ENCODE data around the gene TCAP. TPM values are rescaled to one million over a fixed set of nuclear protein-coding genes. Genes with fewer than 3 reads are reported as not detected.
A peak's percentile ranks its signal among the peaks of the same experiment; 100 is the strongest.

The TCAP gene, protein sequence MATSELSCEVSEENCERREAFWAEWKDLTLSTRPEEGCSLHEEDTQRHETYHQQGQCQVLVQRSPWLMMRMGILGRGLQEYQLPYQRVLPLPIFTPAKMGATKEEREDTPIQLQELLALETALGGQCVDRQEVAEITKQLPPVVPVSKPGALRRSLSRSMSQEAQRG
- total RNA-seq: 0.83 and 1.0 TPM in 2 replicates

DNA sequence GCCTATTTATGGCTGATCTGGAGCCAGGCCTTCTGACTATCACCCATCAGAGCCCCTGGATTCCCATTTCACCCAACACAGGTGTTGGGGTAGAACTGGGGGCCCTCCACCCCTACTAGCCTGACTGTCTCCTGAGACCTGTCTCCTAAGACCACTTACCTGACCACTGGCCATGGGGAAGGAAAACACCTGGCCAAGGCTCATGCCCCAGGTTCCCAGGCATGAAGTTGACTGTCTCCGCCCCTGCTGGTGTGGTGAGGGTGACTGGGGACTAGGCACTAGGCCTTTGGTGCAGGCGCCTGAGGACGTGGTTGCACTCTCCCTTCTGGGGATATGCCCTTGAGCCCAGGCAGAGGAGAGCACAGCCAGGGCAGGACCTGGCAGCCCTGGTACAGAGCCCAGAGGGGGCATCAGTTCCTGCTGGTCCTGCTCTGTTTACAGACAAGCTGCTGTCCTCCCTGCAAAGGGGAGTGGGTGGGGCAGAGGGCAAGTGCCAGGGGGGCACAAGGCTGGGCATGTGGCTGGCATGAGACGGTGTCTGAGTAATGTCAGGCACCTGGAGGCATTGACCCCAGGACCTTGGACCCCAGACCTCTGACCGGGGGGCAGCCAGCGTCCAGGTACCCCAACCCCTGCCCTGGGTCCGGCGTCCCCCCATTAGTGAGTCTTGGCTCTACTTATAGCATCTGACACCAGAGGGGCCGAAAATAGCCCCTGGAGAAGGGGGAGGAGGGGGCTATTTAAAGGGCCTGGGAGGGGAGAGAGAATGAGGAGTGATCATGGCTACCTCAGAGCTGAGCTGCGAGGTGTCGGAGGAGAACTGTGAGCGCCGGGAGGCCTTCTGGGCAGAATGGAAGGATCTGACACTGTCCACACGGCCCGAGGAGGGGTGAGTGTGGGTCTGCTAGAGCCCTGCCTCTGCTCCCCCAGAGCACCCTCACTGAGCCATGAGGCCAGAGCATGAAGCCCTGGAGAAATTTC lies at the start of gene TCAP:
TSS of gene TCAP (plus strand) at position 769 of the 981 bp plus-strand sequence. CDS start at position 780, 11 bp downstream.
- DNase-seq: no peak
- intact Hi-C loops (cut with micrococcal nuclease): no loop called here
- peaks cover 7% of the 10 kb centered on the region for H3K36me3 Mint-ChIP-seq (ENCODE audit: low read depth)
- H3K27me3 Mint-ChIP-seq: peaks cover 25% of the 10 kb centered on the region
- H3K9me3 Mint-ChIP-seq: no peaks in the 10 kb centered on the region
- no peak within 1 kb of the TSS for H3K4me3 Mint-ChIP-seq
- peaks cover 4% of the 10 kb centered on the region for H3K4me1 Mint-ChIP-seq
- H3K27ac Mint-ChIP-seq: peak within 1 kb of the TSS; percentile 15

- H3K4me1 Mint-ChIP-seq: no peaks in the 10 kb centered on the region
- H3K36me3 Mint-ChIP-seq (ENCODE audit: low read depth): no peaks in the 10 kb centered on the region
- no peak overlapping the region for H3K4me3 Mint-ChIP-seq
- H3K27ac Mint-ChIP-seq: no peak overlapping the region
- DNase-seq: no peak
- peaks cover 65% of the 10 kb centered on the region for H3K27me3 Mint-ChIP-seq
- H3K9me3 Mint-ChIP-seq: no peaks in the 10 kb centered on the region
- intact Hi-C loops (cut with micrococcal nuclease): no loop called here
These were observed 49.7 kb upstream of the TCAP start for GRCh38 chr17:39615434-39615833.

- Mint-ChIP-seq H3K4me1 (peaks cover 3% of the 10 kb centered on the region), H3K27me3 (peaks cover 59% of the 10 kb centered on the region), H3K27ac (no peak overlapping the region), H3K4me3 (peak overlapping the region; percentile 62), H3K36me3 (ENCODE audit: low read depth) (no peaks in the 10 kb centered on the region), H3K9me3 (no peaks in the 10 kb centered on the region)
- intact Hi-C loops (cut with micrococcal nuclease): loop anchor here (1.0 kb wide), 1 partner anchor 137 kb away; no protein-coding TSS in a partner anchor
- DNase-seq: no peak
These were observed 48.1 kb upstream of the TCAP start for GRCh38 chr17:39617100-39617445.

DNA sequence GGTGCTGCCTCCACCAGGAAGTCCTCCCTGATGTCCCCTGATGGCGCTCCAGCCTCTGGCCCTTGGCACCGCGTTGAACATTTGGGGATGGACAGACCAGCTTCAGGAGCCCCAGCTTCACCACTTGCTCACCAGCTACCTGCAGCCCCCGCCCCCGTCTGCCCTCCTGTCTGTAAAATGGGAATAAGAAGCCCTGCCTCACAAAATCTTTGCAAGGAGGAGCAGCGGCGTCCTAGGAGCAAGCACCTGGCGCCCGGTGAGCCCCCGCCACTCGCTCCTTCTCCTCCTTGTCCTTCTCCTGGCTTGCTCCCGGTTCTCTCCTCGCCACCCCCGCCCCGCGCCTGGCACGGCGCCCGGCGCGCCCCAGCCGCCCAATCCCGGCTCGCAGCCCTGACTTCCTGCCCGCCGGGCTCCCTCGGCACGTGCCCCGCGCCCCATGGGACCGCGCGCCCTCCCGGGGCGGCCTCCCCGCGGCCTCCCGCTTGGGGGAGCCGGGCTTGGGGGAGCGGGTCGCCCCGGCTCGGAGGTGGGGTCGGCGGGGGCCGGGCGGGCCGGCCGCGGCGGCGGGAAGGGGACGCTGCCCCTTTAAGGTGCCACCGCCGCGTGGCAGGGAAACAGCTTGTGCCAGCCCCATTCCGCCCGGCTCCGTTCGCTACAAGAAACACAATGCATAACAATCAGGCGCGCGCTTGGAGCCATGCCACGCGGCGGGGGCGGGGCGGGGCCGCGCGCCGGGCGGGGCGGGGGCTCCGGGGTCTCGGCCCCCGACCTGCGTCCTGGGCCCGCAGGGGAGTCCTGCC lies 47.5 kb upstream of the TCAP start:
- Mint-ChIP-seq H3K36me3 (ENCODE audit: low read depth) (no peaks in the 10 kb centered on the region), H3K9me3 (no peaks in the 10 kb centered on the region), H3K4me1 (peaks cover 7% of the 10 kb centered on the region), H3K27me3 (peaks cover 59% of the 10 kb centered on the region), H3K27ac (no peak overlapping the region), H3K4me3 (peak overlapping the region; percentile 73)
- intact Hi-C loops (cut with micrococcal nuclease): loop anchor here (1.0 kb wide), 1 partner anchor 137 kb away; no protein-coding TSS in a partner anchor
- DNase-seq: peak; percentile 75

DNA sequence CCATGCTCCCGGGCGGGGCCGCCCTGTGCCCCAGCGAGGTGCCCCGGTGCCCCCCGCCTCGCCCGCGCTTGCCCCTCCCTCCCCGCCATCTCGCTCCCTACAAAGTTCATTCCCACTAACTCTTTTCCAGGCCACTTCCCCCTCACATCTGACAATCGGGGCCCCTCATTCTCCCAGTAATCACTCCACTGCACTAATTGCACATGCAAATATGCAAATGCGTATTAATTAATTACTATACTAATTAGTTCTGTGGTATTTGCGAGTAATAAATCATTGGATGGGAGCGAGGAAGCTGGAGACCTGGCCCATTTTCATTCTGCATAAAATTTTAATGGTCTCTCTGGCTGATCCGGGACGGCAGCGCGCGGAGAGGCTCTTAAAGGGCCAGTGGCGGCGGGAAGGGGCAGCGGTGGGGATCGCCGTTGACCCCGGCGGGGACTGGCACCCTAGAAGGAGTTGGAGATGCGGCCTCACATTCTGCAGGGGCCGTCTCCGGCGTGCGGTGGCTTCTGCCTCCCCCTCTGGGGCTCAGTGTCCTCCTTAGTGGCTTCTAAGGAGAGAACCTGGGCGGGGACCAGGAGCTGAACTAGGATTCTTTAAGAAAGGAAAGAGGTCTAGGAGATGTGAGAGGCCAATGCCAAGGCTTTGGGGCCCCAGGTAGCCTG lies 46.8 kb upstream of the TCAP start:
- Mint-ChIP-seq H3K27me3 (peaks cover 54% of the 10 kb centered on the region), H3K4me3 (peak overlapping the region; percentile 73), H3K9me3 (no peaks in the 10 kb centered on the region), H3K4me1 (peaks cover 11% of the 10 kb centered on the region), H3K27ac (peak overlapping the region; percentile 58), H3K36me3 (ENCODE audit: low read depth) (no peaks in the 10 kb centered on the region)
- no peak for DNase-seq
- intact Hi-C loops (cut with micrococcal nuclease): no loop called here

- Mint-ChIP-seq H3K9me3 (no peaks in the 10 kb centered on the region), H3K4me3 (no peak overlapping the region)
These were observed 46.0 kb upstream of the TCAP start for GRCh38 chr17:39618956-39619785.

DNA sequence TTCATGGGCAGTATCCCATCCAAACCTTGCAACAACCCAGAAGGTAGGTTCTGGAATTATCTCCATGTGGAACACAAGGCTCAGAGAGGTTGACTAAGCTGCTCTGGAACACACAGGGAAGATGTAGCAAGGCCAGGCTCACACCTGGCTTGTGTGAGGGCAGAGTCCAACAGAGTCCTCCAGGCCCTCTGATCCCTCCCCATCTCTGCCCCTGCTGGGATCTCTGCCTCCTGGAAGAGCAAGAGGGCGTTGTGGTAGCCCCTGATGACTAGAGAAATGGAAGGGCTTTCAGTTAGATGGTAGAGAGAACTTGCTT lies 45.4 kb upstream of the TCAP start:
- Mint-ChIP-seq H3K27ac (no peak overlapping the region), H3K27me3 (peaks cover 56% of the 10 kb centered on the region), H3K4me3 (no peak overlapping the region), H3K4me1 (peaks cover 13% of the 10 kb centered on the region), H3K36me3 (ENCODE audit: low read depth) (no peaks in the 10 kb centered on the region), H3K9me3 (no peaks in the 10 kb centered on the region)
- no peak for DNase-seq
- intact Hi-C loops (cut with micrococcal nuclease): loop anchor here (5.0 kb wide), 1 partner anchor 243 kb away; the partner anchor contains the start of gene IKZF3

More at GRCh38 chr17:39618956-39619785, 46.0 kb upstream of the TCAP start:
- peaks cover 57% of the 10 kb centered on the region for H3K27me3 Mint-ChIP-seq
- intact Hi-C loops (cut with micrococcal nuclease): no loop called here
- no peak for DNase-seq
- H3K27ac Mint-ChIP-seq: no peak overlapping the region
- no peaks in the 10 kb centered on the region for H3K36me3 Mint-ChIP-seq (ENCODE audit: low read depth)
- peaks cover 13% of the 10 kb centered on the region for H3K4me1 Mint-ChIP-seq

DNA sequence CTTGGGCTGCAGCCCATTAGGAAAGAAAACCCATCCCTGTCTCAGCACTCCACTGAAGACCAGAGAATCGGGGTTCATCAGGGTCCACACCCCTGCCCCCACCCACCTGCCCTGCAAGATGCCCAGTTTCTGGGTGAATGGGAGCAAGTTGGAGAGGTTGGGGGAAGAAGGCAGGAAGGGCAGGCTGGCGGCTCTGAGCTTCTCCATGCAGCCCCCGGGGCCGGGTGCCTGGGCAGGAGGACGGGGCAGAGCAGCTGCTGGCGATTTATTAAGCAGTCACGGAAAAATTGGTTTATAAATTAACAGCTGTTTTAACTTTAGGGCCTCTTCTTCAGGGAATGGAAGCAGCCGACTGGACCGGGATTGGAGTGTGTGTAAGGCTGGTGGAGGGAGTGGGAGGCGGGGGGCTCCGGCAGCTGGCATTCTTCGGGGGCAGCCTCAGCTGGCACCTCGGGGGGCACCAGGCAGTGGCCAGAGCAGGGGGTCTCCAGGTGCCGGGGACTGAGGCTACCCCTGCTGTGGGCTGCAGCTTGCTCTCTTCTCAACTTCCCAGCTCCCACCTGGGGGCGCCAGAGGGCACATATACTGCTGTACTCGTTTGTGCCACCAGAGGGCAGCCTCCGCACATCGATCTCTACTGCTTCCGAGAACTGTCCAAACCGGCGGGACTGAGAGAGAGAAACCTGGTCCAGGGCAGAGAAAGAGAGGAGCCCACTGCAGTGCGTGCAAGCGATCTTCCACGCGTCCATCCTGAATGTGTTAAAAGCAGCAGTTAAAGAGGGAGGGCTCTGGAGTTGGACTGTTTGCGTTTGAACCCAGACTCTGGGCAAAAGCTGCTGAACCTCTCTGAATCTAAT lies 43.4 kb upstream of the TCAP start:
- H3K4me1 Mint-ChIP-seq: peaks cover 17% of the 10 kb centered on the region
- H3K4me3 Mint-ChIP-seq: peak overlapping the region; percentile 76
- peaks cover 57% of the 10 kb centered on the region for H3K27me3 Mint-ChIP-seq
- peak; percentile 97 for DNase-seq
- H3K27ac Mint-ChIP-seq: peak overlapping the region; percentile 62
- H3K9me3 Mint-ChIP-seq: no peaks in the 10 kb centered on the region
- intact Hi-C loops (cut with micrococcal nuclease): loop anchor here (1.0 to 5.0 kb wide), 5 partner anchors 13 to 359 kb away; partner anchors contain the start of genes IKZF3, MIEN1 and PSMD3
- no peaks in the 10 kb centered on the region for H3K36me3 Mint-ChIP-seq (ENCODE audit: low read depth)

DNA sequence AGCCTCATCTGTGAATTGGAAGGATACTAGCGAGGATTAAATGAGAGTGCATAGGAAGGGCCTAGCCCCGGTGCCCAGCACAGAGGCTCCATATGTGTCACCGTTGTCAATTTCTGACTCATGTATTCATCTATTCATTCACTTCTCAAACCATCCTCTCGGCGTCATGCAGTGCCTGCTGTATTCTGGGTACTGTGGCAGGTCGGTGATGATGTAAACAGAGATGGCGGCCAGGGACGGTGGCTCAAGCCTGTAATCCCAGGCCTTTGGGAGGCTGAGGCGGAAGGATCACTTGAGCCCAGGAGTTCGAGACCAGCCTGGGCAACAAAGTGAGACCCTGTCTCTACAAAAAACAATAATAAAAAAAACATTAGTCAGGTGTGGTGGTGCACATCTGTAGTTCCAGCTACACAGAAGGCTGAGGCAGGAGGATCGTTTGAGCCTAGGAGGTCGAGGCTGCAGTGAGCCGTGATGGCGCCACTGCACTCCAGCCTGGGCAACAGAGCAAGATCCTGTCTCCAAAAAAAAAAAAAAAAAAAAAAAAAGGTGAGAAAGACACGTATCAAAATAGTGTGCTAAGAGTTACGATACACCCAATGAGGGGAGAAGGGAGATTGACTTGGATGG lies 42.7 kb upstream of the TCAP start:
- Mint-ChIP-seq H3K4me1 (peaks cover 17% of the 10 kb centered on the region), H3K4me3 (peak overlapping the region; percentile 76), H3K27ac (peak overlapping the region; percentile 62), H3K9me3 (no peaks in the 10 kb centered on the region), H3K27me3 (peaks cover 52% of the 10 kb centered on the region), H3K36me3 (ENCODE audit: low read depth) (no peaks in the 10 kb centered on the region)
- intact Hi-C loops (cut with micrococcal nuclease): loop anchor here (1.0 to 5.0 kb wide), 6 partner anchors 12 to 358 kb away; partner anchors contain the start of genes IKZF3, MIEN1 and PSMD3
- no peak for DNase-seq

DNA sequence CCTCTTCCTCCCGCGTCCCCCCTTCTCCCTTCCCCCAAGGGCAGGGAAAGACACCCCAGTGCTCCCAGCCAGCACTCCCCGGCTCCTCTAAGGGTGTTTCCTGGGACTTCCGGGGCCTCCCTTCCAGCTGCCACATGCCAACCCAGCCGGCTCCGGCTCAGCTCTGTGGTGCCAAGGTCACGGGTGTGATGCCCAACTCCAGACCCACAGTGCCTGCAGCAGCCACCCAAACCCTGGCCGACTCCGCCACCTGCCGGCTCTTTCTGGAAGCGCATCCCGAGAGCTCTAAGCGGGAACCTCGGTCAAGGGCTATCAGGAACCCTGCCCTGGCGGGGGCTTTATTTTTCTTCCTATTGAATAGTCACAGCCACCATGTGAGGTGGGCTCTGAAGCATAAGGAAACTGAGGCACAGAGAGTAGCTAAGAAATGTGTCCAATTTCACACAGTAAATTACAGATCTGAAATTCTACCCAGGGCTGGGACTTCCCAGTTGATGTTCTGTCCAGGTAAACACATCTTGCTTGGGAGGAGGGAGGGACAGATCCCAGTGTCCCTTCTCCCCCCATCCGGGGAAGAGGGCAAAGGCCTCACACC lies 41.7 kb upstream of the TCAP start:
- H3K27ac Mint-ChIP-seq: no peak overlapping the region
- peaks cover 17% of the 10 kb centered on the region for H3K4me1 Mint-ChIP-seq
- no peaks in the 10 kb centered on the region for H3K9me3 Mint-ChIP-seq
- DNase-seq: peak; percentile 96
- H3K4me3 Mint-ChIP-seq: peak overlapping the region; percentile 33
- no peaks in the 10 kb centered on the region for H3K36me3 Mint-ChIP-seq (ENCODE audit: low read depth)
- peaks cover 56% of the 10 kb centered on the region for H3K27me3 Mint-ChIP-seq
- intact Hi-C loops (cut with micrococcal nuclease): loop anchor here (1.0 to 5.0 kb wide), 2 partner anchors 75 to 239 kb away; partner anchors contain the start of gene IKZF3

DNA sequence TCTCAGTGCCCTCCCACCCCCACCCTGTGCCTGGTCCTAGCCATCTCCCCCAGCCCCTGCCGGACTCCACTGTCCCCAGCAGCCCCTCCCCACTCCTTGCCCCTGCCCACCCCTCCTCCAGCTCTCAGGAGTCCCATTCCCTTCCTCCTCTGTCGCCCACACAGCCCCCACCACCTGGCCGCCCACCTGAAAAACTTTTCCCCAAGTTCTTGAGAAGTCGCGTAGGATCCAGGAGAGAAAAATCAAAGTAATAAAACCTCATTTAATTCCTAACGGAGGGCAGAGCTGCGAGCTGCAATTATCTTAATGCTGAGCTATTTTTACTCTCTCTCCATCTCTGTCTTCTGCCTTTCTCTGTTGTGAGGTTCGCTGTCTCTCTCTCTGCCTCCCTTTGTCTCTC lies 40.8 kb upstream of the TCAP start:
- Mint-ChIP-seq H3K4me3 (no peak overlapping the region), H3K4me1 (peaks cover 17% of the 10 kb centered on the region), H3K27me3 (peaks cover 52% of the 10 kb centered on the region), H3K9me3 (no peaks in the 10 kb centered on the region), H3K36me3 (ENCODE audit: low read depth) (no peaks in the 10 kb centered on the region), H3K27ac (no peak overlapping the region)
- DNase-seq: no peak
- intact Hi-C loops (cut with micrococcal nuclease): loop anchor here (5.0 kb wide), 1 partner anchor 238 kb away; the partner anchor contains the start of gene IKZF3
